HFFc6 (cell line): ENCODE results near the gene RSU1. TPM values are rescaled to one million over a fixed set of nuclear protein-coding genes. Genes with fewer than 3 reads are reported as not detected.
A peak's percentile ranks its signal among the peaks of the same experiment; 100 is the strongest.

Source experiments
- DNase-seq: peaks from one replicate; pipeline ENCODE4 v3.0.0-alpha.2; 2018
- H3K27ac Mint-ChIP-seq: 2 replicates; pipeline ENCODE4 v1.8.0; 2020; ENCODE audit warnings: mild to moderate bottlenecking, mixed read lengths
- H3K27me3 Mint-ChIP-seq: 2 replicates; pipeline ENCODE4 v1.8.0; 2021; ENCODE audit warnings: mild to moderate bottlenecking, moderate library complexity, mixed read lengths; ENCODE audit not compliant: insufficient read depth
- H3K36me3 Mint-ChIP-seq: 2 replicates; pipeline ENCODE4 v1.8.0; 2021; ENCODE audit warnings: low read depth, mixed read lengths
- H3K4me1 Mint-ChIP-seq: 2 replicates; pipeline ENCODE4 v1.8.0; 2020; ENCODE audit warnings: low read depth, mixed read lengths
- H3K4me3 Mint-ChIP-seq: 2 replicates; pipeline ENCODE4 v1.8.0; 2020; ENCODE audit warnings: mild to moderate bottlenecking, moderate library complexity, mixed read lengths
- H3K9me3 Mint-ChIP-seq: 2 replicates; pipeline ENCODE4 v1.8.0; 2020; ENCODE audit warnings: mild to moderate bottlenecking, mixed read lengths
- total RNA-seq, 6 experiments: library from RNA; stranded (reverse); fragmentation: NEBNext Ultra II Directional; extraction: Animal tissue kit (Norgen Biotek cat#: 25700); gene quantifications; 2 replicates in 1 of 6; 3 replicates in 5 of 6; pipeline ENCODE4 v1.2.3, GENCODE V29; 2021
- TF ChIP-seq, protein P1 (sequence below): fragments of 200-600 bp; sonication (generic); IDR thresholded peaks from 2 replicates; pipeline ENCODE4 v1.5.0; 2021; ENCODE audit warnings: antibody characterized with exemption, mild to moderate bottlenecking

Gene RSU1
- total RNA-seq, 6 experiments from 2014 or later, result 182 to 239 (median 205) TPM

DNA sequence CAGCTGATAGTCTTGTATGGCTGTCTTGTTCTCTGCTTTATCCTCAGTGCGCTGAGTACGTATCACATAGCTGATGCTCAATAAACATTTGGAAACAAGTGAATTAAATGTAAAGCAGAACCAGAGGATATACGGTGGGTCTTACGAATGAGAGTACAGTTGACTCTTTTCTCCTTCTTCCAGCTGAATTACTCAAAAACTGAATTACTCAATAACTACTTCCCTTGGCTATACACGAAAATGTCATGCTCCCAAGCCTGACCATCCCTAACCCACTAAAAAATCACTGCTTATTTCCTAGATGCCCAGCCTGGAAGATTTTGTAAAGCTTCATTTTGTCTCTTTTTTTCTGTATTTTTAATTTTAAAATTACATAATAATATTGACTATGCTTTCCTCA, 3.2 kb upstream of the RSU1 start:
- DNase-seq, result no peak
- Mint-ChIP-seq H3K4me3 (no peak overlapping the region), H3K27ac (no peak overlapping the region), H3K36me3 (peaks cover 37% of the 10 kb centered on the region), H3K4me1 (peaks cover 28% of the 10 kb centered on the region), H3K27me3 (no peaks in the 10 kb centered on the region; the same call in 1 of the 2 replicates), H3K9me3 (peaks cover 26% of the 10 kb centered on the region)
- TF ChIP-seq, protein P1, sequence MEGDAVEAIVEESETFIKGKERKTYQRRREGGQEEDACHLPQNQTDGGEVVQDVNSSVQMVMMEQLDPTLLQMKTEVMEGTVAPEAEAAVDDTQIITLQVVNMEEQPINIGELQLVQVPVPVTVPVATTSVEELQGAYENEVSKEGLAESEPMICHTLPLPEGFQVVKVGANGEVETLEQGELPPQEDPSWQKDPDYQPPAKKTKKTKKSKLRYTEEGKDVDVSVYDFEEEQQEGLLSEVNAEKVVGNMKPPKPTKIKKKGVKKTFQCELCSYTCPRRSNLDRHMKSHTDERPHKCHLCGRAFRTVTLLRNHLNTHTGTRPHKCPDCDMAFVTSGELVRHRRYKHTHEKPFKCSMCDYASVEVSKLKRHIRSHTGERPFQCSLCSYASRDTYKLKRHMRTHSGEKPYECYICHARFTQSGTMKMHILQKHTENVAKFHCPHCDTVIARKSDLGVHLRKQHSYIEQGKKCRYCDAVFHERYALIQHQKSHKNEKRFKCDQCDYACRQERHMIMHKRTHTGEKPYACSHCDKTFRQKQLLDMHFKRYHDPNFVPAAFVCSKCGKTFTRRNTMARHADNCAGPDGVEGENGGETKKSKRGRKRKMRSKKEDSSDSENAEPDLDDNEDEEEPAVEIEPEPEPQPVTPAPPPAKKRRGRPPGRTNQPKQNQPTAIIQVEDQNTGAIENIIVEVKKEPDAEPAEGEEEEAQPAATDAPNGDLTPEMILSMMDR, result no peak

DNA sequence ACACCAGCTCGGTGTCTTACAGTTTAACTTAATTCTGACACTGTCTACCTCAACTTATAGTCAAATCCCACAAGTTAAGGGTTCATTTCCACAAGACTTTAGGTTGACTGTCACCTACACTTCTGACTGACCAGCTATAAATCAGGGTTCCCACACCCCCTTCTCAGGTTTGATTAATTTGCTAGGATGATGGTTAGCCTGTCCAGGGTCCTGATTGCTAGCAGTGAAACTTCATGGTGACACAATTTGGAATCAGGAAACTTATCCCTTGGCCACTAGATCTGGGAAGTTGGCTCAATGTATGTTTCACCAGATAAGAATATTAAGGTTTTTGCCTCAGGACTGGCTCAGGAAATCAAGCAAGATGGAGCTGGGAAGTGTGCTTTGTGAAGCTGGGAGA, 2.8 kb upstream of the RSU1 start:
- H3K9me3 Mint-ChIP-seq, result peaks cover 26% of the 10 kb centered on the region
- H3K4me1 Mint-ChIP-seq, result peaks cover 32% of the 10 kb centered on the region
- no peak overlapping the region for H3K27ac Mint-ChIP-seq
- H3K36me3 Mint-ChIP-seq, result peaks cover 41% of the 10 kb centered on the region
- no peaks in the 10 kb centered on the region; the same call in 1 of the 2 replicates for H3K27me3 Mint-ChIP-seq
- no peak overlapping the region for H3K4me3 Mint-ChIP-seq
- DNase-seq, result no peak
- TF ChIP-seq, protein P1, result no peak

DNA sequence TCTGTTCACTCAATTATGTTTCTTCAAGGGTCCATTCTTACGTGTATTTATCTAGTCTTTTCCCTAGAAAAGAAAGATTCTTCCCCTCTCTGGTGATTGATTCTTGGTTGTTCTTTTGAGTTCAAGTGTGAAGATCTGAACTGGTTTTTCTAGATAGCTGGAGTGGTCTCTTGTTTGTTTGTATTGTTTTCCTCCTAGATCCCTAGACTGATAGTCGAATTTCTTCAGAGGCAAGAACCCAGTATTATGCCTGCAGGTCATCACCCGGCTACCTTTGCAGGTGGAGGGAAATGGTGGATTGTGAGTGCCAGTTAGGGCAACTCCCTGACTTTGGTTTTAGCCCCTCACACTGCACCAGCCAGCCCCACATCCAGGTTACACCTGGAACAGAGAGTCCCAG, 2.2 kb upstream of the RSU1 start:
- Mint-ChIP-seq H3K9me3 (peaks cover 26% of the 10 kb centered on the region), H3K36me3 (peaks cover 44% of the 10 kb centered on the region), H3K4me1 (peaks cover 36% of the 10 kb centered on the region), H3K4me3 (no peak overlapping the region), H3K27me3 (no peaks in the 10 kb centered on the region; the same call in 1 of the 2 replicates), H3K27ac (peak overlapping the region; percentile 27; the same call in 1 of the 2 replicates)
- no peak for DNase-seq
- TF ChIP-seq, protein P1, result no peak

DNA sequence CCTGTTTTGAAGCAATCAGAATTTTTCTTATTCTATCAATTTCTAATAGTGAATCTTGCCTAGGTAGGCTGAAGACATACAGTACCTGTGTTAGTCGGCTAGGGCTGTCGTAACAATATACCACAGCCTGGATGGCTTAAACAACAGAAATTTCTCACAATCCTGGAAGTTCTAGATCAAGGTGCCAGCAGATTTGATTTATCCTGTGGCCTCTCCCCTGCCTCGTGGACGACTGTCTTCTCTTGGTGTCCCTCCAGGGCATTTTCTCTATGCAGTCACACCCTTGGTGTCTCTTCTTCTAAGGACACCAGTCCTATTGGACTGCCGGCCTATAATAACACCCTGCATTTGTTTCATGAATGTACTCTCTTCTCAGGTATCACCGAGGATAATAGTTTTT, 1.8 kb upstream of the RSU1 start:
- Mint-ChIP-seq H3K36me3 (peaks cover 44% of the 10 kb centered on the region), H3K27ac (peak overlapping the region; percentile 27; the same call in 1 of the 2 replicates), H3K27me3 (no peaks in the 10 kb centered on the region; the same call in 1 of the 2 replicates), H3K9me3 (peaks cover 26% of the 10 kb centered on the region), H3K4me3 (no peak overlapping the region), H3K4me1 (peaks cover 36% of the 10 kb centered on the region)
- DNase-seq, result no peak
- TF ChIP-seq, protein P1, result no peak

DNA sequence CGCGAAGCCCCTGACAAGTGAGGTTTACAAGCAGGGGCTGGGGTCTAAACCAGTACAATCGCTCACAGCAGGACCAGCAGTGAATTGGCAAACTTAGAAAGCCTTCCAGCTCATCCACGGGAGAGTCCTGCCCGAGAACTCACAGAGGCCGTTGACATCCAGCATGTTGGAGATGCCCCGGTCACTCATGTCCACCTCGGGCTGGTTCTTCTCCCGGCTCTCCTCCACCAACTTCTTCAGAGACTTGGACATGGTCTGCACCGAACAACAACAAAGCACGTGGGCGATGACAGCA, 447 bp downstream of the RSU1 start:
- peaks cover 44% of the 10 kb centered on the region for H3K4me1 Mint-ChIP-seq
- H3K4me3 Mint-ChIP-seq, result peak overlapping the region; percentile 95
- H3K36me3 Mint-ChIP-seq, result peaks cover 30% of the 10 kb centered on the region
- peaks cover 8% of the 10 kb centered on the region for H3K9me3 Mint-ChIP-seq
- TF ChIP-seq, protein P1, result no peak
- H3K27ac Mint-ChIP-seq, result peak overlapping the region; percentile 93
- peak; percentile 16 for DNase-seq
- no peaks in the 10 kb centered on the region; the same call in 1 of the 2 replicates for H3K27me3 Mint-ChIP-seq

DNA sequence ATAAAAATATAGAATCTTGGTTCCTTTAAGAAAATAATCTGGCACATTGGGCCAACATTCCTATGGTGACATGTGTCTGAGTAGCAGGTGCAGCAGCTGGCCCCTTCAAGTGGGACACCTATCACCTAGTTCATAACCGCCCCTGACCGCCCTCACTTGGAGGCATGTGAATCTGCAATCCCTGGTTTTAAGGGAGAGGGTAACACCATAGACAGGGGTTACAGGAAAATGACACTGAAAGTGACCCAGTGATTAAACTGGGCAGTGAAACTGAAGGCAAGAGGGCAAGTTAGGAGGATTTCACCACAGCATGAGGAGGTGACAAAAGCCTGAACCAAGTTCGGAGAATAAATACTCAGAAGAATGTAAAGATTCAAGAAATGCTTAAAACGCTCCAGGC, 1.1 kb downstream of the RSU1 start:
- H3K36me3 Mint-ChIP-seq, result peaks cover 28% of the 10 kb centered on the region
- DNase-seq, result peak; percentile 12
- H3K27ac Mint-ChIP-seq, result peak overlapping the region; percentile 93
- peaks cover 3% of the 10 kb centered on the region; the same call in 1 of the 2 replicates for H3K9me3 Mint-ChIP-seq
- TF ChIP-seq, protein P1, result no peak
- peaks cover 48% of the 10 kb centered on the region for H3K4me1 Mint-ChIP-seq
- no peaks in the 10 kb centered on the region; the same call in 1 of the 2 replicates for H3K27me3 Mint-ChIP-seq
- peak overlapping the region; percentile 95 for H3K4me3 Mint-ChIP-seq
